Amygdala (tissue), 56 donors: ENCODE results near the gene TLX1.
"Not testable (repeated sequence)": the region's sequence is repeated elsewhere in the genome, so short reads cannot be mapped to it uniquely, and the experiment has no call there.

Source experiments
- DNase-seq, 56 donors: peaks; one replicate each; lab custom pipeline; 2025; lab: John Stamatoyannopoulos, UW

The TLX1 gene

GRCh38 chr10:101146392-101147251 is 15.5 kb downstream of the TLX1 start:
- no peak for DNase-seq

DNA sequence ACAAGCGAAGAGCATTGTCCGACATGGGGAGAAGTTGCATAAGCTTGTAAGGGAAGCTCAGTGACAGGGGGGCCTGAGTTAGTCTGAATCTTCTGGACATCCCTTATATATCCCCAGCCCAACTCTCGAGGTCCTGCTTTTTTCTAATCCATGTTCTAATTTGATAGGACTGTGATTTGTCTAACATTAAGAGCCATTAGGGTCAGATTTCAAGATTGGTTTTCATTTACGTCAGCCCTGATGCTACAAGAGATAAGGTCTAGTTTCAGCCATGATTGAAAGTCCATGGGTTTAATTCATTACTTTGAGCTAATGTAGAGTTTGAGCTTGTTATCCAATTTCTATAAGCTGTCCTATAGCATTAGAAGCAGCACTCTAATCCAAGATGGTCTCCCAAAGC is 20.3 kb downstream of the TLX1 start:
- DNase-seq: no peak

DNA sequence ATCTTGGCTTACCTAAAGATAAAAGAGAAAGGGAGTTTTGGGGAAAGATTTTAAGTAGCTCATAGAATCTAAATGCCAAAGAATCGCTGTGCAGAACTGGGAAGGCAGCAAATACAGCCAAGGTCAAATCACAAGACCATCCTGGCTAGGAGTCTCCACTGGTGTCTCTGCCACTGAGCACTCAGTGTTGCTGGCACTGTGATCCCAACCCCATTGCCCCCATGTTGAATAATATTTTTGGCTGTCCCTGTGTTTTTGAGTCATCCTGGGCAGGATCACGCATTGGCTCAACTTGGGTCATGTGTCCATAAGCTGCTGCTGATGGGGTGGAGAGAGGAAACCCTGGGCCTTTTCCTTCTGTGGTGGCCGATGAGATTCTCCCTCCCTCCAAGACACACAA is 21.2 kb downstream of the TLX1 start:
- DNase-seq: no peak

DNA sequence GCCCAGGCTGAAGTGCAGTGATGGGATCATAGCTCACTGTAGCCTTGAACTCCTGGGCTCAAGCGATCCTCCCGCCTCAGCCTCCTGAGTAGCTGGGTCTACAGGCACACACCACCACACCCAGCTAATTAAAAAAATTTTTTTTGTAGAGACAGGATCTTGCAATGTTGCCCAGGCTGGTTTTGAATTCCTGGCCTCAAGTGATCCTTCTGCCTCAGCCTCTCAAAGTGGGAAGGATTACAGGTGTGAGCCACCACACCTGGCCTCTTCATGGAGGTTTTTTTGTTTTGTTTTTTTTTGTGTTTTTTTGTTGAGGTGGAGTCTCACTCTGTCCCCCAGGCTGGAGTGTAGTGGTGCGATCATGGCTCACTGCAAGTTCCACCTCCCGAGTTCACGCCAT is 23.4 kb downstream of the TLX1 start:
- not testable (repeated sequence) for DNase-seq

- no peak for DNase-seq
These were observed 24.8 kb downstream of the TLX1 start for GRCh38 chr10:101155896-101156295.

GRCh38 chr10:101157756-101158458 is 26.8 kb downstream of the TLX1 start:
- DNase-seq: no peak

DNA sequence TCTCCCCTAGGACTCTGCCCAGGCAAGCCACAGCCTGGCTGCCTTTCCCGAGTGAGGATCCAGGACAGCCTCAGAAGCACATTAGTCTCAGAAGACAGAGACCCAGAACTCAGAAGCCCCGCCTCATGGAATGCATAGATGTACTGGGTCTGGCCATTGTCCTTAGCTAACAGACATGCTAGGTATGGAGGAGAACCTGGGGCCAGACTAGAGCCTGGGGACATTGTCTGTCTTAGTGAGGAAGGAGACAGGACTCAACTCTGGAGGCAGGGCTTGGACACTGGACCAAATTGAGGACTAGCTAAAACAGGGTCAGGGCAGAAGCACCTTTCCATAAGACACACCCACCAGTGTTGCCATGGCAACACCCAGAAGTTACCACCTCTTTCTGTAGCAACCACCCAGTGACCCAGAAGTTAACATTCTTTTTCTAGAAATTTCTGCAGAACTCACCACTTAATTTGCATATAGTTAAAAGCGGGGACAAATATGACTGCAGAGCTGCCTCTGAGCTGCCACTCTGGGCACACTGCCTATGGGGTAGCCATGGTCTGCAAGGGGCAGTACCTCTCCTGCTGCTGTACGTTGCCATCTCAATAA is 27.5 kb downstream of the TLX1 start:
- no peak for DNase-seq

DNA sequence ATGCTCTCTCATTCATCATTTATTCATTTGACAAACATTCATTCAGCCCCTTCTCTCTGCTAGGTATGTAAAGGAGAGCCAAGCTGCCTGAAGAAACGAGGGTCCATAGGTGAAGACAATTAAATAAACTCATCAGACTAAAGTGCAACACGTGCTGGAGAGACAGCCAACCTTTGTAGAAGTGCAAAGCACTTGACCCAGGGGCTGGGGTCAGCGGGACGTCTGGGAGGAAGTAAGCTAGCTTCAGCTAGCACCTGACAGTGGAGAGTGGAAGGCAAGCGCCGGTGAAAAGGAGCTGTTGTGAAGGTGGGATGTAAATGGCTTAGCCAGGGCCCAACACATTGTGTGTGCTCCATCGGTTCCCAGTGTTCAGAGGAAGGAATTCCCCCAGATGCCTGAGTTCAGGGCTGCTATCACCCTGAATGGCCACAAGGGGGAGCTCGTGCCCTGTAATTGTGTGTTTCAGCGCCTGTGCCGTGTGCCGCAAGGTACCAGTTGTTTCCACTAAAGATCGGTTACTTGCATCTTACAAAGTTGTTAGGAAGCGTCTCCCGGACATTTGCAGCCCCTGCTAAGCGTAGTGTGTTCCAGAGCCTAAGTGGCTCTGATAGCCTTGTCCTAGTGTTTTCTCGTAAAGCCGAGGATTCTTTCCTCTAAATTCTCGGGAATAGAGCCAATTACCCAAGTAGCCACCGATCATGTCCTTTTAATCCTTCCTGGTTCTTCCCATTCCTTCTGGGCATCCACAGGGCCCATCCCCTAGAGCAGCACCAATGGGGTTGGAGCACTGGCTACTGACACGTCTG is 30.6 kb downstream of the TLX1 start:
- DNase-seq: peak in 47 of 56 donors; percentile 2 to 69 (median 33)

DNA sequence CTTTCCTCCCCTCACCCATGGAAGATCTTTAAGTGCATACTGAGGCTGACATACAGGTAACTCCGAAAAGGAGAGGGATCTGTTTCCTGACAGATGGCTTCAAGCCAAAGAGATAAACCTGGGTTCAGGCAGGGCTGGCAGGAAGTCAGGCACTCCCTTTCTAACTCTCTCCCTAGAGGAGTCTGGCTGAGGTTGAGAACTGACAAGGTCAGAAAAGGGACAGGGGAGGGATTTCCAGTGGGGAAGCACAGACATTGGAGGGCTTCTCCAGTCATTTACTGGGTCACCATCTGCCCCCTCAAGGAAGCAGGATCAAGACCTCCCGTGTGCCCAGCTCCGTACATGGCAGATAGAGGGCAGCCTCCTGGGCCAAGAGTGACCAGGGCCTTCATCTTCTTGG is 31.6 kb downstream of the TLX1 start:
- no peak for DNase-seq

GRCh38 chr10:101164020-101164419 is 32.9 kb downstream of the TLX1 start:
- no peak for DNase-seq

DNA sequence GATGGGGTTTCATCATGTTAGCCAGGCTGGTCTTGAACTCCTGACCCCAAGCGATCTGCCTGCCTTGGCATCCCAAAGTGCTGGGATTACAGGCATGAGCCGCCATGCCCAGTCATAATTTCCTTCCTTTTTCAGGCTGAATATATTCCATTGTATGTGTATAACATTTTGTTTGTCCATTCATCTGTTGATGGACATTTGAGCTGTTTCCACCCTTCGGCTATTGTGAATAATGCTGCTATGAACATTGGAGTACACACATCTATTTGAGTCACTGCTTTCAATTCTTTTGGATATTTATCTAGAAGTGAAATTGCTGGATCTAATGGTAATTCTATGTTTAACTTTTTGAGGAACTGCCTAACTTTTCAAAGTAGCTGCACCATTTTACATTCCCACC is 34.6 kb downstream of the TLX1 start:
- DNase-seq: no peak

DNA sequence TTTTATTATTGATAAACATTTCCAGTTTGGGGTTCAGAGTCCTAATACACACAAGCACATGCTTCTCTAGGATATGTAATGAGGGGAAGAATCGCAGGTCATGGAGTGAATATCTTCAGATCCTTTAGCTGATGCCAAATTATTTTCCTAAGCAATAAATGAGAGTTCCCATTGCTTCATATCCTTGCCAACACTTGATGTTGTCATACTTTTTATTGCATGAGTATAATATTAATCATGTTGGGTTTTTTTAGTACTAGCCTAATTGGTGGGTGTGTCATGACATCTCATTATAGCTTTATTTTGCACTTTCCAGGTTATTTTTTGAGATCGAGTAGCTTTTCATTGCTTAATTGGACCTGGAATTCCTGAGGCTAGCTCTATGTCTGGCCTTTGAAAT is 35.3 kb downstream of the TLX1 start:
- DNase-seq: no peak

- DNase-seq: no peak
These were observed 41.6 kb downstream of the TLX1 start for GRCh38 chr10:101172741-101173140.

DNA sequence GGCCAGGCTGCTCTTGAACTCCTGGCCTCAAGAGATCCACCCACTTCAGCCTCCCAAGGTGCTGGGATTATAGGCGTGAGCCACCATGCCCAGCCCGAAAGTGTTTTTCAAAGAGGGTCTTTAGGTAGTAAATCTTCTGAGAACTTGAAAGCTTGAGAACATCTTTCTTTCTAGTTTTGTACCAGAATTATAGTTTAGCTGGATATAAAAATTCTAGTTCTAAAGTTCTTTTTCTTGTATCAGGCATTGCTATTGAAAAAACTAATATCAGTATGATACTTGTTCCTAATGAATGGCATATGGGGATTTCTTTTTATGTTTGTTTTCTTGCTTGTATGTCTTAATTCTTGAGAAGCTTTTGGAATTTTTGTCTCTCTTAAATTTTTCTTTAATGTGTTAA is 43.2 kb downstream of the TLX1 start:
- DNase-seq: no peak

GRCh38 chr10:101176577-101176976 is 45.5 kb downstream of the TLX1 start:
- DNase-seq: no peak

GRCh38 chr10:101182936-101183335 is 51.8 kb downstream of the TLX1 start:
- DNase-seq: no peak

GRCh38 chr10:101183458-101184183 is 52.5 kb downstream of the TLX1 start:
- no peak for DNase-seq
